KMS-11 (cell line): ENCODE data around the gene SLC12A7.

Experiments
- H2AFZ ChIP-seq: fragments of 200-600 bp; sonication (generic); 2 replicates; pipeline ENCODE4 v1.6.1; 2016; ENCODE audit warnings: antibody characterized with exemption, mixed run types, low read depth
- H3K27ac ChIP-seq: fragments of 200-600 bp; sonication (generic); 2 replicates; pipeline ENCODE4 v1.6.1; 2016; ENCODE audit warnings: mild to moderate bottlenecking, mixed run types
- H3K27me3 ChIP-seq: fragments of 200-600 bp; sonication (generic); 2 replicates; pipeline ENCODE4 v1.6.1; 2017; ENCODE audit warnings: mild to moderate bottlenecking, low read depth, mixed run types, moderate library complexity; ENCODE audit not compliant: insufficient read depth
- H3K36me3 ChIP-seq: fragments of 200-600 bp; sonication (generic); 2 replicates; pipeline ENCODE4 v1.6.1; 2017; ENCODE audit warnings: mild to moderate bottlenecking, mixed run types; ENCODE audit not compliant: insufficient read depth
- H3K4me1 ChIP-seq: fragments of 200-600 bp; sonication (generic); 2 replicates; pipeline ENCODE4 v1.6.1; 2016; ENCODE audit warnings: mild to moderate bottlenecking, low read depth, mixed run types; ENCODE audit not compliant: poor library complexity, severe bottlenecking
- H3K4me2 ChIP-seq: fragments of 200-600 bp; sonication (generic); 2 replicates; pipeline ENCODE4 v1.7.0; 2016; ENCODE audit warnings: mild to moderate bottlenecking, mixed run types
- H3K4me3 ChIP-seq: fragments of 200-600 bp; sonication (generic); IDR thresholded peaks from 2 replicates; pipeline ENCODE4 v1.6.1; 2017; ENCODE audit warnings: low read depth, low read length, mixed read lengths; ENCODE audit not compliant: insufficient read depth
- H3K79me2 ChIP-seq: fragments of 200-600 bp; sonication (generic); 2 replicates; pipeline ENCODE4 v1.6.1; 2016; ENCODE audit warnings: low read depth, mixed run types; ENCODE audit not compliant: insufficient read depth
- H3K9ac ChIP-seq: fragments of 200-600 bp; sonication (generic); 2 replicates; pipeline ENCODE4 v1.6.1; 2016; ENCODE audit warnings: mild to moderate bottlenecking, mixed run types
- H4K20me1 ChIP-seq: fragments of 200-600 bp; sonication (generic); 2 replicates; pipeline ENCODE4 v1.6.1; 2016; ENCODE audit warnings: mild to moderate bottlenecking, mixed run types; ENCODE audit not compliant: insufficient read depth
- TF ChIP-seq, protein P1 (sequence below): fragments of 200-600 bp; sonication (generic); conservative IDR thresholded peaks from 2 replicates; pipeline ENCODE4 v1.6.1; 2017; ENCODE audit warnings: low read depth, mild to moderate bottlenecking, antibody characterized with exemption, low read length, moderate library complexity, mixed read lengths

Gene SLC12A7

DNA sequence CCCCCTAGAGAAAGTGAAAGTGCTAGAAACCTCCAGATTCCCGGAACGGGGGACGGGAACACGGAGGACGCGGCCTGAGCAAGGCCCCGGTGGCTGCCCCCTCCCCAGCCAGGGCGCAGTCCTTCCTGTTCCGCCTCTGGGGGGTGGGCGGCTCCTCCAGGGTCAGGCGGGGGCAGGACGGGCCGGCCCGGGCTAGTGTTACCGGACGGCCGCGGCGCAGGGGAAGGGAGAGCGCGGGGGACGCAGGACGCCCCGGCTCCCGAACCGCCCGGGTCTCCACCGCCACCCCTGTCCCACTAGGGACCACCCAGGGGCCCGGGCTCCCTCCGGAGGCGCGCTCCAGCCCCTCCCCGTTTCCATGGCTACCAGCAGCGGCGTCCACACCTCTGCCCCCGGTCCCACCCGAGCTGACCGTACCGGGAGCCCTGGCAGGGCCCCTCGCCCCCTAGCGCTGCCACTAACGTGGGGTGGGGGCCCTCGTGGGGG is 579 bp downstream of the SLC12A7 start:
- Histone ChIP-seq H3K9ac (peak overlapping the region; percentile 82), H3K27ac (peak overlapping the region; percentile 39), H3K4me1 (peaks cover 28% of the 10 kb centered on the region), H2AFZ (peak overlapping the region; percentile 34), H3K4me3 (no peak overlapping the region), H3K27me3 (no peaks in the 10 kb centered on the region), H4K20me1 (0 out of 2 replicates have a peak, but pooled peaks cover 3% of the 10 kb centered on the region), H3K4me2 (peak overlapping the region; percentile 94), H3K79me2 (peaks cover 53% of the 10 kb centered on the region), H3K36me3 (no peaks in the 10 kb centered on the region)
- TF ChIP-seq, protein P1, sequence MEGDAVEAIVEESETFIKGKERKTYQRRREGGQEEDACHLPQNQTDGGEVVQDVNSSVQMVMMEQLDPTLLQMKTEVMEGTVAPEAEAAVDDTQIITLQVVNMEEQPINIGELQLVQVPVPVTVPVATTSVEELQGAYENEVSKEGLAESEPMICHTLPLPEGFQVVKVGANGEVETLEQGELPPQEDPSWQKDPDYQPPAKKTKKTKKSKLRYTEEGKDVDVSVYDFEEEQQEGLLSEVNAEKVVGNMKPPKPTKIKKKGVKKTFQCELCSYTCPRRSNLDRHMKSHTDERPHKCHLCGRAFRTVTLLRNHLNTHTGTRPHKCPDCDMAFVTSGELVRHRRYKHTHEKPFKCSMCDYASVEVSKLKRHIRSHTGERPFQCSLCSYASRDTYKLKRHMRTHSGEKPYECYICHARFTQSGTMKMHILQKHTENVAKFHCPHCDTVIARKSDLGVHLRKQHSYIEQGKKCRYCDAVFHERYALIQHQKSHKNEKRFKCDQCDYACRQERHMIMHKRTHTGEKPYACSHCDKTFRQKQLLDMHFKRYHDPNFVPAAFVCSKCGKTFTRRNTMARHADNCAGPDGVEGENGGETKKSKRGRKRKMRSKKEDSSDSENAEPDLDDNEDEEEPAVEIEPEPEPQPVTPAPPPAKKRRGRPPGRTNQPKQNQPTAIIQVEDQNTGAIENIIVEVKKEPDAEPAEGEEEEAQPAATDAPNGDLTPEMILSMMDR = no peak

DNA sequence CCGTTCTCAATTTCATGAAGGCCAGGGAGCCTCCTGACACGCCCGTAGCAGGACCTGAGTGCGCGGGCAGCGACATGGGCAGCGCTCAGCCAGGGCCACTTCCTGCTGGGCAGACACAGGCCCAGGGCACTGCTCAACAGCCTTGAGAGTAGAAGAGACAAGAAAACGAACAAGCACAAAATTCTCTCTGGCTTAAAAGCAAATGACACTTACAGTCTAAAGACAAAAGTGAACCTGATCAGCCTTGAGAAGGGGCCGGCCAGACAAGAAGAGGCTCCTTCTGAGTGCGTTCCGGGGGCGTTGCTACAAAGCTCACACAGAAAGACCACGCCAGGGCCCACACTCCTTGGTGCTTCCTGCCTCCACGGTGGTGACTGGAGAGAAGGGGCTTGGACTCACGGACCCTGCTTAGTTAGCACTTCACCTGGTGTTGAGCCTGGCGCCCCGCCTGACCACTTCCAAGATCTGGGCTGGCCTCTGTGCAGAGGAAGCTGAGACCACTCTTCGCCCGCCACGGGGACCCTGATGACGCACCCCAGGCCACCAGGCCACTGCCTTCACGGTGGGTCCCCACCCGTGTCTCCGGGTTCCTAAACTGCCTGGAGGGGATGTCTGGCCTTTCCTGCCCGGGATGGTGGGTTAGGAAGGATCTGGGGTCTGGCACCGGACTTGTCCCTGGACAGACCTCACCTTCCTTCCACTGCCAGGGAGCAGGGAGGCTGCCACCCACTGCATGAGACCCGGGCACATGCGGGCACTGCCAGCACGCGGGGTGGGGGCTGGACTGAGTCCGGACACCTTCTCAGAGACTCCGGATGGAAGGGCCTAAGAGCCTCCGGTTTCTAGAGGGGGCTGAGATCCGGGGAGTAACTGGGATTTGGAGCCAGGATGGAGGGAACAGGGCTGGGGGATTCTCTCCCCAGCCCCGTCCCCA is 1.3 kb downstream of the SLC12A7 start:
- Histone ChIP-seq H3K27ac (peak overlapping the region; percentile 39; the same call in 1 of the 2 replicates), H3K27me3 (no peaks in the 10 kb centered on the region), H3K4me3 (no peak overlapping the region), H3K4me2 (peak overlapping the region; percentile 94), H3K4me1 (peaks cover 28% of the 10 kb centered on the region), H2AFZ (no peak overlapping the region), H3K9ac (peak overlapping the region; percentile 82), H3K79me2 (peaks cover 60% of the 10 kb centered on the region), H3K36me3 (no peaks in the 10 kb centered on the region), H4K20me1 (0 out of 2 replicates have a peak, but pooled peaks cover 3% of the 10 kb centered on the region)
- TF ChIP-seq, protein P1 = no peak

DNA sequence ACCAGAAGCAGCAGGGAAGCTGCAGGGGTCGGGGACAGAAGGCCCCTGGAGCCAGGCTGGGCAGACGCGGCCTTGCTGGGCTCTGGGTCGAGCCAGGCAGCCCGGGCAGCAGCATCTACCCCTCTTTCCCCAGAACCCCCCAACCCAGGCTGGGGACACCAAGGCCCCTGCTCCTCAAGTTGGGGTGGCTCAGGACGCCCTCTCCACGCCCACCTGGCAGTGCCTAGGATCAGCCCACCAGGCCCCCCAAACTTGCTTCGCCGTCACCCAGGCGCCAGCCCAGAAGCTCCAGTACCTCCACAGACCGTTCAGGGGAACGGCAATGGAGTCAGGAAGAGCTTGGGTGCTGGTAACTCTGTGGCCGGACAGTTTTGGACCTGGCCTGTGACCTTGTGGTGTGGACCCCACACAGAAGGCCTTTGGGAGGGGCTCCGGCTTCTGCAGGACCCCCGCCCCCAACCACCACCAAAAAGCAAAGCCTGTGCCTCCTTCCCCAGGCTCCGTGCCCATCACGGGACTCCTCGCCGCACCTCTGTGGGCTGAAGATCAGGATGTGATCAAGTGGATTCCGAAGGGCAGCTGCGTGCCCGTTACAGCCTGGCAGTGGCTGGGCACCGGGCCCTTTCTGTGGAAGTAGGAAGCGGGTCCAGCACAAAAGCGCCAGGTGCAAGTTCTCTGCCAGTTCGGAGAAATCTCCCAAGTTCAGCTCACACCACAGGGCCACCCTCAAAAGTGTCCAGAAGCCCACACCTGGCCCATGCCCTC is 2.1 kb downstream of the SLC12A7 start:
- H3K9ac ChIP-seq = no peak overlapping the region
- peak overlapping the region; percentile 94; the same call in 1 of the 2 replicates for H3K4me2 ChIP-seq
- no peak overlapping the region; the same call in 1 of the 2 replicates for H3K27ac ChIP-seq
- H2AFZ ChIP-seq = no peak overlapping the region
- TF ChIP-seq, protein P1 = no peak
- 0 out of 2 replicates have a peak, but pooled peaks cover 3% of the 10 kb centered on the region for H4K20me1 ChIP-seq
- no peaks in the 10 kb centered on the region for H3K27me3 ChIP-seq
- peaks cover 69% of the 10 kb centered on the region for H3K79me2 ChIP-seq
- no peaks in the 10 kb centered on the region for H3K36me3 ChIP-seq
- H3K4me1 ChIP-seq = peaks cover 28% of the 10 kb centered on the region
- no peak overlapping the region for H3K4me3 ChIP-seq

DNA sequence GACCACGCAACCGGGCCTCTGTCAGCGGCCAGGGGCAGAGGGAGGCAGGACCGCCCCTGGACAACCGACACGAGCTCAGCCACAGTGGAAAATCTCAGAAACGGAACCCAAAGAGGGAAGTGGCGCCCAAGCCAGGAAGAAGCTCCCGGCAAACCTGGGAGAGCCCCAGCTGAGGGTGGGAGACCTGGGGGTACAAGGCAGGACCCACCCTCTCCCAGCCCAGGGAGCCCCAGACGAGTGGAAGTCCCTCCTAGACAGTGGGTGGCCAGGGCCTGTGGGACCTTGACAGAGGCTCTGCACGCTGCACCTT is 3.0 kb downstream of the SLC12A7 start:
- no peak overlapping the region for H2AFZ ChIP-seq
- H3K4me2 ChIP-seq = no peak overlapping the region
- 0 out of 2 replicates have a peak, but pooled peaks cover 3% of the 10 kb centered on the region for H4K20me1 ChIP-seq
- H3K27ac ChIP-seq = no peak overlapping the region
- H3K36me3 ChIP-seq = no peaks in the 10 kb centered on the region
- H3K4me1 ChIP-seq = peaks cover 26% of the 10 kb centered on the region
- H3K9ac ChIP-seq = no peak overlapping the region
- H3K4me3 ChIP-seq = no peak overlapping the region
- no peaks in the 10 kb centered on the region for H3K27me3 ChIP-seq
- TF ChIP-seq, protein P1 = no peak
- peaks cover 76% of the 10 kb centered on the region for H3K79me2 ChIP-seq
